K562 (cell line): Measurements from ENCODE around the gene HSFX3.

Experiments used
- ARID3B ChIP-seq: fragments of 250-450 bp; sonication (Bioruptor Pico); IDR thresholded peaks from 2 replicates; pipeline ENCODE4 v1.4.0; 2020; ENCODE audit warnings: borderline replicate concordance
- CREM ChIP-seq: IDR thresholded peaks from 2 replicates; pipeline ENCODE4 v1.6.1; 2014; ENCODE audit warnings: antibody characterized with exemption, low read depth
- CTCF ChIP-seq, 3 experiments: IDR thresholded peaks in 2 of 3; conservative IDR thresholded peaks in 1 of 3; 2 replicates each; pipeline ENCODE4 v1.5.1; 2011 to 2012; ENCODE audit warnings: low read length in 3 of 3, mild to moderate bottlenecking in 3 of 3, control low read depth in 2 of 3, improper control_type of control experiment in 1 of 3, inconsistent platforms in 1 of 3, low read depth in 1 of 3, mixed read lengths in 1 of 3, moderate library complexity in 1 of 3; ENCODE audit not compliant: insufficient read depth in 2 of 3
- ETV5 ChIP-seq: sonication (generic); formaldehyde crosslinking; IDR thresholded peaks from 2 replicates; pipeline ENCODE4 v1.4.0; 2020; ENCODE audit warnings: low read depth, mild to moderate bottlenecking, missing genetic modification reagents
- FOXK2 ChIP-seq, 2 experiments: fragments of 450-650 bp; IDR thresholded peaks in 1 of 2; conservative IDR thresholded peaks in 1 of 2; 2 replicates each; pipeline ENCODE4 v1.6.1; 2016; ENCODE audit warnings: low read depth in 2 of 2, mild to moderate bottlenecking in 1 of 2
- GATAD2B ChIP-seq: fragments of 450-650 bp; IDR thresholded peaks from 2 replicates; pipeline ENCODE4 v1.6.1; 2017; ENCODE audit warnings: mild to moderate bottlenecking, borderline replicate concordance
- RAD21 ChIP-seq, 2 experiments: fragments of 250-450 bp in 1 of 2; fragments of 450-650 bp in 1 of 2; sonication (Bioruptor Pico) in 1 of 2; formaldehyde crosslinking in 1 of 2; IDR thresholded peaks in 1 of 2; conservative IDR thresholded peaks in 1 of 2; 2 replicates each; pipeline versions ENCODE4 v1.4.0 to v1.8.0; 2020 to 2022; ENCODE audit warnings: mild to moderate bottlenecking in 2 of 2, moderate library complexity in 1 of 2
- RBM39 ChIP-seq: fragments of 200-400 bp; formaldehyde crosslinking; optimal IDR thresholded peaks from 2 replicates; pipeline ENCODE3; 2018; ENCODE audit warnings: low read depth, low read length
- SP2 ChIP-seq: IDR thresholded peaks from 2 replicates; pipeline ENCODE4 v1.6.1; 2011; ENCODE audit warnings: mild to moderate bottlenecking, low read depth, low read length, moderate library complexity; ENCODE audit not compliant: poor library complexity, severe bottlenecking; ENCODE audit errors: extremely low read depth
- SPI1 ChIP-seq: IDR thresholded peaks from 2 replicates; pipeline ENCODE4 v1.6.1; 2011; ENCODE audit warnings: low read depth, low read length, control low read depth, borderline replicate concordance
- TAF1 ChIP-seq: IDR thresholded peaks from 2 replicates; pipeline ENCODE4 v1.6.1; 2011; ENCODE audit warnings: mild to moderate bottlenecking, low read length, moderate library complexity; ENCODE audit not compliant: insufficient read depth, control insufficient read depth, severe bottlenecking; ENCODE audit errors: extremely low read depth
- ZBTB43 ChIP-seq: sonication (generic); formaldehyde crosslinking; IDR thresholded peaks from 2 replicates; pipeline ENCODE4 v1.8.0; 2023; ENCODE audit warnings: mild to moderate bottlenecking, missing genetic modification reagents
- ZNF121 ChIP-seq: sonication (generic); formaldehyde crosslinking; conservative IDR thresholded peaks from 2 replicates; pipeline ENCODE4 v1.8.0; 2022; ENCODE audit warnings: missing genetic modification reagents
- ZNF133 ChIP-seq: fragments of 250-450 bp; sonication (Bioruptor Pico); IDR thresholded peaks from 2 replicates; pipeline ENCODE4 v1.4.0; 2020; ENCODE audit warnings: mild to moderate bottlenecking

GRCh38 chrX:149510386-149510785 is 39.3 kb downstream of the HSFX3 start:
- TF ChIP-seq ZBTB43 (CRISPR knock-in tag) (no peak), SPI1 (peak; percentile 39; the same call in 1 of the 2 replicates), FOXK2 (conservative IDR thresholded peaks at IDR 0.05 in 1 of 2, IDR thresholded peaks at IDR 0.05 in 1 of 2; ENCODE audit: low read depth in 2 of 2) (no peak), ARID3B (CRISPR knock-in tag) (no peak), ZNF121 (CRISPR knock-in tag) (no peak), TAF1 (no peak), ZNF133 (CRISPR knock-in tag) (no peak), GATAD2B (no peak), SP2 (no peak), ETV5 (CRISPR knock-in tag) (no peak), CREM (no peak), RBM39 (no peak), RAD21 (CRISPR knock-in tag; conservative IDR thresholded peaks at IDR 0.05 in 1 of 2, IDR thresholded peaks at IDR 0.05 in 1 of 2) (peak; percentile 47 to 54), CTCF (IDR thresholded peaks at IDR 0.05 in 2 of 3, conservative IDR thresholded peaks at IDR 0.05 in 1 of 3; ENCODE audit: insufficient read depth in 2 of 3, low read depth in 1 of 3, low read length in 3 of 3) (peak; percentile 27 to 49 (median 47); a peak in 5 of 6 replicates)
